HepG2 (cell line): ENCODE results near the gene ALPK3.

Experiments used
- NAIF1 ChIP-seq: sonication (generic); formaldehyde crosslinking; IDR thresholded peaks from 2 replicates; pipeline ENCODE4 v1.5.0; 2020; ENCODE audit warnings: mild to moderate bottlenecking, missing genetic modification reagents, borderline replicate concordance
- POLR2A ChIP-seq, 2 experiments: IDR thresholded peaks; 2 replicates each; pipeline ENCODE4 v1.6.1; 2011; ENCODE audit warnings: low read depth in 2 of 2, low read length in 2 of 2, mild to moderate bottlenecking in 1 of 2, moderate library complexity in 1 of 2; ENCODE audit not compliant: insufficient read depth in 1 of 2
- POLR2AphosphoS2 ChIP-seq: IDR thresholded peaks from 2 replicates; pipeline ENCODE4 v1.6.1; 2011; ENCODE audit warnings: low read depth, low read length, improper control_type of control experiment
- SMAD1 ChIP-seq: sonication (generic); formaldehyde crosslinking; IDR thresholded peaks from 2 replicates; pipeline ENCODE4 v1.4.0; 2020; ENCODE audit warnings: missing genetic modification reagents, low read depth, mild to moderate bottlenecking, borderline replicate concordance
- TF ChIP-seq, protein P1 (sequence below): sonication (generic); formaldehyde crosslinking; IDR thresholded peaks from 2 replicates; pipeline ENCODE4 v1.5.1; 2020; ENCODE audit warnings: missing genetic modification reagents, mild to moderate bottlenecking, borderline replicate concordance
- TF ChIP-seq, protein P2 (sequence below): sonication (generic); formaldehyde crosslinking; IDR thresholded peaks from 2 replicates; pipeline ENCODE4 v1.5.0; 2020; ENCODE audit warnings: mild to moderate bottlenecking, missing genetic modification reagents, moderate library complexity

DNA sequence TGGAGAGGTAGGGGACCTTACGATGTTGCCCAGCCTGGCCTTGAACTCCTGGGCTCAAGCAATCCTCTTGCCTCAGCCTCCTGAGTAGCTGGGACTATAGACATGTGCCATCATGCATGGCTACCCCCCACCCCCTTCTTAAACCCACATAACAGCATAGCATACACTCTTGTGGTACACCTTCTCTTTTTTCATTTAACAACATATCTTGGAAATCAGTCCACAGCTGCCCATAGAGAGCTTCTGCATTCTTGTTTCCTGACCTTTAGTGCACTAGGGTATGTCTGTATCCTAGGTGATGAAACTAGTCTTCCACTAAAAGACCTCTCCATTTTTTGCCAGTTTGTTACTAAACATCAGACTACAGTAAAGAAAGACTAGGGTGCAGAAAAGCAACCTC lies 100.3 kb downstream of the ALPK3 start:
- no peak for TF ChIP-seq POLR2A (IDR thresholded peaks at IDR 0.05; ENCODE audit: insufficient read depth in 1 of 2, low read depth in 2 of 2, low read length in 2 of 2)
- TF ChIP-seq, protein P1, sequence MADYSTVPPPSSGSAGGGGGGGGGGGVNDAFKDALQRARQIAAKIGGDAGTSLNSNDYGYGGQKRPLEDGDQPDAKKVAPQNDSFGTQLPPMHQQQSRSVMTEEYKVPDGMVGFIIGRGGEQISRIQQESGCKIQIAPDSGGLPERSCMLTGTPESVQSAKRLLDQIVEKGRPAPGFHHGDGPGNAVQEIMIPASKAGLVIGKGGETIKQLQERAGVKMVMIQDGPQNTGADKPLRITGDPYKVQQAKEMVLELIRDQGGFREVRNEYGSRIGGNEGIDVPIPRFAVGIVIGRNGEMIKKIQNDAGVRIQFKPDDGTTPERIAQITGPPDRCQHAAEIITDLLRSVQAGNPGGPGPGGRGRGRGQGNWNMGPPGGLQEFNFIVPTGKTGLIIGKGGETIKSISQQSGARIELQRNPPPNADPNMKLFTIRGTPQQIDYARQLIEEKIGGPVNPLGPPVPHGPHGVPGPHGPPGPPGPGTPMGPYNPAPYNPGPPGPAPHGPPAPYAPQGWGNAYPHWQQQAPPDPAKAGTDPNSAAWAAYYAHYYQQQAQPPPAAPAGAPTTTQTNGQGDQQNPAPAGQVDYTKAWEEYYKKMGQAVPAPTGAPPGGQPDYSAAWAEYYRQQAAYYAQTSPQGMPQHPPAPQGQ, result no peak
- no peak for TF ChIP-seq NAIF1
- no peak for TF ChIP-seq POLR2AphosphoS2
- no peak for TF ChIP-seq SMAD1 (CRISPR knock-in tag)
- TF ChIP-seq, protein P2, sequence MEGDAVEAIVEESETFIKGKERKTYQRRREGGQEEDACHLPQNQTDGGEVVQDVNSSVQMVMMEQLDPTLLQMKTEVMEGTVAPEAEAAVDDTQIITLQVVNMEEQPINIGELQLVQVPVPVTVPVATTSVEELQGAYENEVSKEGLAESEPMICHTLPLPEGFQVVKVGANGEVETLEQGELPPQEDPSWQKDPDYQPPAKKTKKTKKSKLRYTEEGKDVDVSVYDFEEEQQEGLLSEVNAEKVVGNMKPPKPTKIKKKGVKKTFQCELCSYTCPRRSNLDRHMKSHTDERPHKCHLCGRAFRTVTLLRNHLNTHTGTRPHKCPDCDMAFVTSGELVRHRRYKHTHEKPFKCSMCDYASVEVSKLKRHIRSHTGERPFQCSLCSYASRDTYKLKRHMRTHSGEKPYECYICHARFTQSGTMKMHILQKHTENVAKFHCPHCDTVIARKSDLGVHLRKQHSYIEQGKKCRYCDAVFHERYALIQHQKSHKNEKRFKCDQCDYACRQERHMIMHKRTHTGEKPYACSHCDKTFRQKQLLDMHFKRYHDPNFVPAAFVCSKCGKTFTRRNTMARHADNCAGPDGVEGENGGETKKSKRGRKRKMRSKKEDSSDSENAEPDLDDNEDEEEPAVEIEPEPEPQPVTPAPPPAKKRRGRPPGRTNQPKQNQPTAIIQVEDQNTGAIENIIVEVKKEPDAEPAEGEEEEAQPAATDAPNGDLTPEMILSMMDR (CRISPR knock-in tag), result no peak
